Naive thymus-derived CD4-positive, alpha-beta T cell (primary cell): ENCODE data around the gene IFNK. TPM values are rescaled to one million over a fixed set of nuclear protein-coding genes. Genes with fewer than 3 reads are reported as not detected.

Source experiments
- ATAC-seq: fragments of 150-1000 bp; cut with Tn5 transposase; 2 replicates; pipeline ENCODE4 v1.10.0; 2021; ENCODE audit warnings: mild to moderate bottlenecking, moderate library complexity
- CTCF ChIA-PET: fragments of 350-600 bp; sonication (Branson Sonifier 250); formaldehyde crosslinking; loops from one replicate; lab custom pipeline; 2021; ENCODE audit warnings: antibody characterized with exemption; lab: Charles Lee
- POLR2A ChIA-PET: fragments of 350-600 bp; sonication (Branson Sonifier 250); formaldehyde crosslinking; loops from one replicate; lab custom pipeline; 2021; ENCODE audit warnings: antibody characterized with exemption, inconsistent platforms; lab: Charles Lee
- DNase-seq, 9 donors: peaks; one replicate each; pipeline versions ENCODE4 v3.0.0 to v3.0.0-alpha.2; 2020 to 2022; ENCODE audit warnings: mixed read lengths in 1 of 9
- H3K27ac ChIP-seq: one replicate; pipeline ENCODE4 v1.7.0; 2013; ENCODE audit warnings: mild to moderate bottlenecking, low read depth, low read length, moderate library complexity
- H3K27me3 ChIP-seq, 2 donors: one replicate each; pipeline ENCODE4 v1.7.0; 2013; ENCODE audit warnings: low read length in 2 of 2, mild to moderate bottlenecking in 2 of 2, moderate library complexity in 2 of 2; ENCODE audit not compliant: control insufficient read depth in 2 of 2, insufficient read depth in 2 of 2
- H3K36me3 ChIP-seq, 3 experiments: 1 replicate in 2 of 3; 2 replicates in 1 of 3; pipeline ENCODE4 v1.7.0; 2013; ENCODE audit warnings: low read length in 3 of 3, mild to moderate bottlenecking in 3 of 3, moderate library complexity in 1 of 3; ENCODE audit not compliant: insufficient read depth in 3 of 3, control insufficient read depth in 2 of 3
- H3K4me1 ChIP-seq, 2 donors: one replicate each; pipeline ENCODE4 v1.7.0; 2013; ENCODE audit warnings: low read length in 2 of 2, mild to moderate bottlenecking in 2 of 2, moderate library complexity in 1 of 2; ENCODE audit not compliant: control insufficient read depth in 2 of 2, insufficient read depth in 2 of 2
- H3K4me3 ChIP-seq: 2 replicates; pipeline ENCODE4 v1.7.0; 2013; ENCODE audit warnings: mild to moderate bottlenecking, low read length
- H3K9me3 ChIP-seq, 3 experiments: 1 replicate in 2 of 3; 2 replicates in 1 of 3; pipeline ENCODE4 v1.7.0; 2013; ENCODE audit warnings: low read length in 3 of 3; ENCODE audit not compliant: control insufficient read depth in 2 of 3
- H3K27ac Mint-ChIP-seq, 9 donors: one replicate each; pipeline ENCODE4 v1.8.0; 2020 to 2022; ENCODE audit warnings: mixed read lengths in 9 of 9, mild to moderate bottlenecking in 8 of 9, moderate library complexity in 5 of 9, inconsistent platforms in 2 of 9
- H3K27me3 Mint-ChIP-seq, 5 donors: one replicate each; pipeline ENCODE4 v1.8.0; 2021 to 2022; ENCODE audit warnings: mixed read lengths in 5 of 5, mild to moderate bottlenecking in 1 of 5
- H3K36me3 Mint-ChIP-seq, 5 donors: one replicate each; pipeline ENCODE4 v1.8.0; 2020 to 2022; ENCODE audit warnings: mixed read lengths in 5 of 5, mild to moderate bottlenecking in 3 of 5, inconsistent platforms in 1 of 5
- H3K4me1 Mint-ChIP-seq, 7 donors: one replicate each; pipeline ENCODE4 v1.8.0; 2020 to 2022; ENCODE audit warnings: mixed read lengths in 7 of 7, mild to moderate bottlenecking in 3 of 7, inconsistent platforms in 1 of 7
- H3K4me3 Mint-ChIP-seq, 10 donors: one replicate each; pipeline ENCODE4 v1.8.0; 2020 to 2022; ENCODE audit warnings: mild to moderate bottlenecking in 10 of 10, mixed read lengths in 10 of 10, moderate library complexity in 6 of 10, inconsistent platforms in 2 of 10
- H3K9me3 Mint-ChIP-seq, 11 donors: one replicate each; pipeline ENCODE4 v1.8.0; 2020 to 2022; ENCODE audit warnings: mixed read lengths in 11 of 11, mild to moderate bottlenecking in 4 of 11, inconsistent platforms in 1 of 11, moderate library complexity in 1 of 11
- intact Hi-C, 2 donors: fragments of 100-400 bp; cut with micrococcal nuclease; formaldehyde crosslinking; loops; one replicate each; pipeline ENCODE4 v1.15.1; 2023
- polyA plus RNA-seq, 2 donors: library from polyadenylated mRNA; unstranded; fragments of 300-500 nt; fragmentation: Illumina TruSeq; gene quantifications; one replicate each; pipeline ENCODE4 v1.2.3, GENCODE V29; 2021
- total RNA-seq, 6 experiments: library from RNA in 5 of 6; stranded (reverse) in 5 of 6; gene quantifications; 1 replicate in 5 of 6; 2 replicates in 1 of 6; pipeline ENCODE4 v1.2.3 and lab custom pipeline; 2021 to 2026

Gene IFNK
- total and polyA plus RNA-seq, 7 experiments from 2014 or later = not detected

- DNase-seq (no peak), ATAC-seq (no peak)
- H3K4me1 ChIP-seq = peaks cover 8 to 14% of the 10 kb centered on the region in 2 donors
- H3K4me3 ChIP-seq = no peak overlapping the region
- no peaks in the 10 kb centered on the region for H3K27me3 Mint-ChIP-seq
- H3K4me3 Mint-ChIP-seq = no peak overlapping the region
- no peaks in the 10 kb centered on the region for H3K36me3 ChIP-seq
- H3K9me3 ChIP-seq = peaks cover 0 to 8% (median 0%) of the 10 kb centered on the region in 3 experiments
- peaks cover 14 to 23% (median 18%) of the 10 kb centered on the region in 7 donors for H3K4me1 Mint-ChIP-seq
- intact Hi-C loops = no loop called here
- CTCF ChIA-PET = no interaction called here
- no peak overlapping the region for H3K27ac Mint-ChIP-seq
- peaks cover under 1 to 15% (median 7%) of the 10 kb centered on the region in 5 donors for H3K36me3 Mint-ChIP-seq
- no peaks in the 10 kb centered on the region for H3K27me3 ChIP-seq
- peaks cover 0 to 18% (median 9%) of the 10 kb centered on the region in 11 donors for H3K9me3 Mint-ChIP-seq
- POLR2A ChIA-PET = no interaction called here
- no peak overlapping the region for H3K27ac ChIP-seq
Observed at GRCh38 chr9:27483576-27483975, 40.5 kb upstream of the IFNK start.

- ATAC-seq (no peak), DNase-seq (peak in 3 of 9 donors; percentile 3 to 5 (median 3))
- Mint-ChIP-seq H3K9me3 (peaks cover 0 to 8% (median 0%) of the 10 kb centered on the region in 11 donors), H3K4me3 (peak overlapping the region in 2 of 10 donors; percentile 3 to 11), H3K36me3 (peaks cover 0 to 10% (median 6%) of the 10 kb centered on the region in 5 donors), H3K27ac (peak overlapping the region in 3 of 9 donors; percentile 19 to 48 (median 40)), H3K27me3 (no peaks in the 10 kb centered on the region), H3K4me1 (peaks cover 14 to 30% (median 18%) of the 10 kb centered on the region in 7 donors)
- Histone ChIP-seq H3K9me3 (no peaks in the 10 kb centered on the region), H3K4me1 (peaks cover 8 to 14% of the 10 kb centered on the region in 2 donors), H3K27ac (no peak overlapping the region), H3K27me3 (no peaks in the 10 kb centered on the region), H3K36me3 (no peaks in the 10 kb centered on the region), H3K4me3 (no peak overlapping the region)
- POLR2A ChIA-PET = no interaction called here
- CTCF ChIA-PET = no interaction called here
- intact Hi-C loops = loop anchor here in 1 of 2 donors (5.0 kb wide), 1 partner anchor 42 kb away; the partner anchor contains the start of gene MOB3B
Observed at GRCh38 chr9:27485158-27485557, 38.9 kb upstream of the IFNK start.

GRCh38 chr9:27487128-27487640, 36.9 kb upstream of the IFNK start:
- Mint-ChIP-seq H3K27ac (no peak overlapping the region), H3K4me3 (no peak overlapping the region), H3K4me1 (peaks cover 11 to 30% (median 18%) of the 10 kb centered on the region in 7 donors), H3K27me3 (no peaks in the 10 kb centered on the region), H3K9me3 (peaks cover 0 to 3% (median 0%) of the 10 kb centered on the region in 11 donors), H3K36me3 (peaks cover 0 to 7% (median 0%) of the 10 kb centered on the region in 5 donors)
- ChIA-PET POLR2A (no interaction called here), CTCF (no interaction called here)
- no peaks in the 10 kb centered on the region for H3K36me3 ChIP-seq
- no peak overlapping the region for H3K4me3 ChIP-seq
- H3K9me3 ChIP-seq = no peaks in the 10 kb centered on the region
- H3K27ac ChIP-seq = no peak overlapping the region
- ATAC-seq (no peak), DNase-seq (no peak)
- H3K27me3 ChIP-seq = no peaks in the 10 kb centered on the region
- intact Hi-C loops = loop anchor here in 1 of 2 donors (5.0 kb wide), 1 partner anchor 40 kb away; the partner anchor contains the start of gene MOB3B
- peaks cover 8 to 14% of the 10 kb centered on the region in 2 donors for H3K4me1 ChIP-seq

DNA sequence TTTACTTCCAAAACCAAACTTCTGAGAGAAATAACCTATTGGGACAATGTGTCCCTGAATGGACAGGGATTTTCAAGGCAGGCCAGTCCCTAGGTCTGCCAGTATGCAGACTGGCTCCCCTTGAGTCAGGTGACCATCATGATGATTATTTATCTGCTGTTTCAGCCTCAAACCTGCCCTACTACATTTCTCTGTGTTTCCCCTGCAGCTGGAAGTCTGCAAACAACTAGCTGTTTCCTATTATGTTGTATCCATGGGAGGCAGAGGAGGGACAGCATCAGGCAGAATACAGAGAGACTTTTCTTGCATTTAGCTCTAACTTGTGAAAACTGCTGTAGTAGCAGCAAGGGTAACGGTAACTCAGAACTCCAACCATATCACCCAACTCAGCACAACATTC, 36.2 kb upstream of the IFNK start:
- ChIA-PET POLR2A (no interaction called here), CTCF (no interaction called here)
- H3K9me3 ChIP-seq = no peaks in the 10 kb centered on the region
- peaks cover 0 to 6% (median 1%) of the 10 kb centered on the region in 11 donors for H3K9me3 Mint-ChIP-seq
- intact Hi-C loops = loop anchor here in 1 of 2 donors (5.0 kb wide), 1 partner anchor 39 kb away; the partner anchor contains the start of gene MOB3B
- H3K27me3 ChIP-seq = no peaks in the 10 kb centered on the region
- peaks cover 8 to 14% of the 10 kb centered on the region in 2 donors for H3K4me1 ChIP-seq
- DNase-seq (no peak), ATAC-seq (no peak)
- no peak overlapping the region for H3K27ac Mint-ChIP-seq
- no peaks in the 10 kb centered on the region for H3K27me3 Mint-ChIP-seq
- peaks cover 11 to 30% (median 18%) of the 10 kb centered on the region in 7 donors for H3K4me1 Mint-ChIP-seq
- H3K4me3 ChIP-seq = no peak overlapping the region
- H3K4me3 Mint-ChIP-seq = no peak overlapping the region
- H3K36me3 ChIP-seq = no peaks in the 10 kb centered on the region
- H3K36me3 Mint-ChIP-seq = peaks cover 0 to 7% (median 2%) of the 10 kb centered on the region in 5 donors
- H3K27ac ChIP-seq = no peak overlapping the region

DNA sequence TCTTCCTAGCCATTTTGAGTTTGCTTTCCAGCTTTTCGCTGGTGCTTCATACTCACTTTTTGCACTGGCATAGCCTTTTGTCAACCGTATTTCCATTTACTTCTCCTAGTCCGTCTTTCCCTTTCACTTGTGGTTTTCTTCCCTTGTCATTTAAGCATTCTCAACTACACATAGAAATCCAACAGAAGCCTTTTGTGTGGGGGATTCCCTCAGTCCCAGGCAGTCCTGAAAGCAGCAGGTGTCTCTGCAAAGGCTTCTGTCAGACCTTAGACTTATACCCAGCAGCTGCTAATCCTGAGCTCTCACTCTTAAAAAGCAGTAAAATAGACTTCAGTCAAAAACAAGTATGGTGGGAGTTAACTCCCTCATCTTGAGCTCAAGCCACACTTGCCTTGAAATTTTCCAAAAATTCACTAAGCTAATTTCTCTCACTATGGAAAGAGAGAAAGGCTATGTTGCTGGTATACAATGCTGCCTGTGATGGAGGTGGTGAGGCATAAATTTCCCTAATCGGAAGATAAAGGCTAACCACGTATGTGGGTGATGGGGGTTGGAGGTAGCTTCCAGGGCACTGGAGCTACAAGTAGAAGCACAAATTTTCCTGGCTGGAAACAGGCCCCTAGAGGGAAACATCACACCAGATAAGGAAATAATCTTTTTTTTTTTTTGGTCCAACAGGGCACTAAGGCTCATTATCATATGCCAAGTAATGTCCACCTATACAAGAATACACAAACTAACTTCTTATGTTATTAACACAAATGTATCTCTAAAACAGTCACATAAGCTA, 34.8 kb upstream of the IFNK start:
- no peak overlapping the region for H3K4me3 ChIP-seq
- no peak for ATAC-seq
- ChIA-PET POLR2A (no interaction called here), CTCF (no interaction called here)
- intact Hi-C loops = loop anchor here in 1 of 2 donors (5.0 kb wide), 1 partner anchor 38 kb away; the partner anchor contains the start of gene MOB3B
- Mint-ChIP-seq H3K4me3 (no peak overlapping the region), H3K27me3 (no peaks in the 10 kb centered on the region), H3K36me3 (peaks cover 0 to 10% (median 2%) of the 10 kb centered on the region in 5 donors), H3K27ac (no peak overlapping the region), H3K4me1 (peaks cover 11 to 30% (median 16%) of the 10 kb centered on the region in 7 donors), H3K9me3 (peaks cover 0 to 10% (median 5%) of the 10 kb centered on the region in 11 donors)
- H3K9me3 ChIP-seq = no peaks in the 10 kb centered on the region
- no peak overlapping the region for H3K27ac ChIP-seq
- no peaks in the 10 kb centered on the region for H3K36me3 ChIP-seq
- no peak for DNase-seq
- no peaks in the 10 kb centered on the region for H3K27me3 ChIP-seq
- H3K4me1 ChIP-seq = peaks cover 8 to 14% of the 10 kb centered on the region in 2 donors

DNA sequence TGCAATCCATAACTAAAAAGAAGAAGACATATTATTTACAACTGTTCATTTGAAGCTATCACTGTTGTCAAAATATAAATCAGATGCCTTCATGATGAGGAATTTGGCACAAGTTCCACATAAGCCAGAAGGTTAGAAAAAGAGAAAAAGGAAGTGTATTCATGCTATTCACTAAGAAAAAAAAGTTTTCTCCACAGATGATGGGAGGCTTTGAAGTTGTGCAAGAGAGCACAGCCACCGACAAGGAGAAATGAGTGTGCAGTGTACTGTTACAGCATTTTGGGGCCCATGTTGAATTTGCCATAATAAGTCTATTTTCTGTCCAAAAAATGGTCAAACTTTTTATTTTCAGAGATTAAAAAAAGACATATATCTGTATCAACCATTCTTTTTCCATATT, 32.9 kb upstream of the IFNK start:
- DNase-seq = no peak
- intact Hi-C loops = no loop called here
- POLR2A ChIA-PET = no interaction called here
- no peak overlapping the region for H3K27ac Mint-ChIP-seq
- Histone ChIP-seq H3K9me3 (no peaks in the 10 kb centered on the region), H3K36me3 (no peaks in the 10 kb centered on the region), H3K27ac (no peak overlapping the region), H3K4me3 (no peak overlapping the region), H3K27me3 (no peaks in the 10 kb centered on the region), H3K4me1 (peaks cover 0 to under 1% of the 10 kb centered on the region in 2 donors)
- CTCF ChIA-PET = no interaction called here
- no peak overlapping the region for H3K4me3 Mint-ChIP-seq
- ATAC-seq = peak; percentile 55
- H3K36me3 Mint-ChIP-seq = peaks cover 0 to 6% (median 3%) of the 10 kb centered on the region in 5 donors
- peaks cover 0 to 14% (median 7%) of the 10 kb centered on the region in 11 donors for H3K9me3 Mint-ChIP-seq
- H3K27me3 Mint-ChIP-seq = no peaks in the 10 kb centered on the region
- peaks cover 0 to 13% (median under 1%) of the 10 kb centered on the region in 7 donors for H3K4me1 Mint-ChIP-seq
